NCI-H1105 treated with DMSO at 0.1 percent for 48 hours (cell line): Measurements from ENCODE around the gene CRTAP.
"Not testable (repeated sequence)": the region's sequence is repeated elsewhere in the genome, so short reads cannot be mapped to it uniquely, and the experiment has no call there.

Experiments
- DNase-seq: peaks from one replicate; lab custom pipeline; 2025; lab: John Stamatoyannopoulos, UW

The CRTAP gene

GRCh38 chr3:33141006-33141405 lies 27.2 kb downstream of the CRTAP start:
- no peak for DNase-seq

DNA sequence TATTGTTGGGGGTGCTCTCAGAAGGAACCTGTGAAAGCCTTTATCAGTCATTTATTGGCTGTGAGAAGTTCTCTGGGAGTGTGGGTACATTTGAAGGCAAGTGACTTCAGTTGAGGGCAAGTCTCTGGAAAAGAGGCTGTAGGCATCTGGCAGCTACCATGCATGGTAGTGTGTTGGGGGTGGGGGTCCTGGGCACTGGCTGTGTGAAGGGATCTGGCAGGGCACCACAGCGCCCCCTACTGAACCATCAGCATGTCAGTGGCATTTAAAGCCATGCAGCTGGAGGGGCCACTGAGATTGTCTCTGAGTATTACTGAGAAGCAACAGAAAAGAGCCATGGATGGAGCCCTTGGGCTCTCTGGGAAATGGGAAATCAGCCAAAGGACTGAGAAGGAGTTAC lies 30.6 kb downstream of the CRTAP start:
- no peak for DNase-seq

DNA sequence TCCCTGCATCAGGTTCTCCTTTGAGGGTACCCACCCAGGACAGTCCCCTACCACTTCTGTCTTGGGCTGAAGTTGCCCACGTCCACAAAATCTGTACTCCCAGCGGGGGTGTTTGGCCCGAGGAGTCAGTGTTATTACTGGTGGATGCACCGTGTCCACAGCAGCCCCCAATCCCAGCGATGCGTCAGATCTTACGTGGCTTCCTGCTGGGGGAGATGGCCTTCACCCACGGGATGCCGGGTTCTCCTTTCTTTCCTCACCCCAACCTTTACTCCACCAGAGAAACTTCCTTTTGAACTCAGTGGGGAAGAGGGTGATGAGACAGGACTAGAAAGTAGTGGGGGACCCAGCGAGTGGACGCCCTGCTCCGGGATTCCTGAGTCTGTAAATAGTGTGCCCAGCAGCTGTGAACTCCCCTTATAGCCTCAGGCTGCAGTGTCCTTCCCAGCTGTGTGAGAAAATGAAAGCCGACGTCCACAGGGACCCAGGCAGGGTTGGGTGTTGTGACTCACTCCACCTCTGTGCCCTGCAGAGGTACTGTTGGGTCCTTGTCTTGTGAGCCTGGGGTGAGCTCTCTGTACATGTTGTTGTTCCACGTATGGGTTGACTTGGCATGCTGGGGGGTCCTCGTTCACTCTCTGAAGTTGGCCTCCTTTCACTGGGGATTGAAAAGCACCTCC lies 31.5 kb downstream of the CRTAP start:
- DNase-seq = no peak

DNA sequence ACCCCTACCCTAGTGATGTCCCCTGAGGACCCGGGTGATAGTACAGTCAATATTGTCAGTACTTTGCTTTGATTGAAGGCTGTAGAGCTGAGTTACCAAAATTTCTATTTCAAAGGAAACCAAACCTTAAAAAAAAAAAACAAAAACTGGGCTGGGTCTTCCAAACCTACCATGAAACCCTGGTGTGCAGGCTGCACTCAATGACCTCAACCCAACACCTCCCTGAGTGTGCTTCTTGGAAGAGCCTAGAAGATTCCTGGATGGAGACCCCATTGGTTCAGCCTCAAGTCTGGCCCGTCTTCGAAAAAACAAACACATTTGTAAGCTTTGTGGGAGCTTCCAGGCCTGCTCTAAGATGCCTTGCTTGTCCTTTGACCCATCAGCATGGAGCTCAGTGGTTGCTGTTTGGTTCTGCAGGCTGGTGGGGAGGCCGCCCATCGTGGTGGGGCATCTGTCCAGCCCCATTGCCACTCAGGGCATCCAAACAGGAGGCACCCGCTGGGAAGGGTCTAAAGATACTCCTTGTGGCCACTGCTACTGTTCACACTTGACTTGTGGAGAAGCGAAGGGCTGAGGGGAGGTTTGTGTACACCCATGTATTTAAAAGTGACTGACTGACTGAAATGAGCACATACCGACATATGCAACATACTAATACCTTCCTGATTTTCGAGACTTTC lies 32.2 kb downstream of the CRTAP start:
- DNase-seq = no peak

GRCh38 chr3:33146791-33147445 lies 33.1 kb downstream of the CRTAP start:
- DNase-seq = peak; percentile 11

DNA sequence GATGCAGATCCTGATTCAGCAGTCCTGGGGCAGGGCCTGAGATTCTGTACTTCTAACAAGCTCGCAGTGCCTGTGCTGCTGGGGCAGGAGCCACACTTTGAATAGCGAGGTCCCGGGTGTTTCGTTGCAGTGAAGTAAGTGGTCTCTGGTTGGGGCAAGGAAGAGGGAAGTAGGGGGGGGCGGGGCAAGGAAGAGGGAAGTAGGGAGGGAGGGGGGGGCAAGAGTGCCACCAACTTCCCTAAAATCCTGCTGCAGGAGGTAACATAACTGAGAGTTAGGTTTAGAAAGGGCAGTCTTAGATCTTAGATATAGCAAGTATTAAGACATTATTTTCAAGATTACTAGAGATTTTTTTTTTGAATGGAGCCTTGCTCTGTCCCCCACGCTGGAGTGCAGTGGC lies 35.5 kb downstream of the CRTAP start:
- no peak for DNase-seq

DNA sequence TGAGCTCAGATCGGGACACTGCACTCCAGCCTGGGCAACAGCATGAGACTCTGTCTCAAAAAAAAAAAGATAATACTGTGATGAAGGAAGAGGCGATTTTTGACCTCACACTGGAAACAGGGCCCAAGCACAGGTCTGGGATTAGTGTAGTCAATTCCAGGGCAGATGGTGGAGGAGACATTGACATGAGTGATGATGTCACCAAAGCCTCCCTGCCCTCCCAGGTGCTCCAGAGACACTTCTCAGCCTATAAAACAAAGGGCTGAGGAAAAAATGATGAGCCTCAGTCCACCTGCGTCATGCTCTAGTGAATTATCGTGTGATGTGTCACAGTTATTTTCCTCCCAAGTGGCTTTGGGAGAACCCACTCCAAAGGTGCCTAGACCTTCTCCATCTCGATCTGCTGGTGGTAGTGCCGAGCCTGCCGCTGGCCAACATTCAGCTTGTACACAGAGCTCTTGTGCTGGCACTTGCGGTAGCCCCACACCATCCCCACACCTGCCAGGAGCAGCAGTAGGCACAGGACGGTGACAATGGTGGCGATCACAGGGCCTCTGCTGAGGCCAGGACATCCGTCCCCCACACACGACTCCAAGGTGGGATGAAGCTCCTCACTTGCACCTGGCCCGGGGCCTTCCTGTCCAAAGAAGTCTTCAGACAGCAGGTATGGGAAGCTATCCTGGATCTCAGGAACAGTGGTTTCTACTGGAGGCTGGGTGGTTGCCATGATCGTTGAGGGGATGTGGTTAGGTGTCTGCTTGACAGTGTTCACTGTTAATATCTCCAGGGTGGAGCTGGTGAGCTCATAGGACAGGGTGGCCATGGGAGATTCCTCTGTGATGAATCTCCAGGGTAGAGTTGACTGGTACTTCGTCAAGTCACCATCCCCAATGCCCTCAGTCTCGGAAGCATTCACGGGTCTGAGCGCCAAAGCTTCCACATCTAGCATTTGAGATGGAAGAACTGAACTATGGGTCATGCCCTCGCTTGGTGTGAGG lies 38.8 kb downstream of the CRTAP start:
- no peak for DNase-seq

DNA sequence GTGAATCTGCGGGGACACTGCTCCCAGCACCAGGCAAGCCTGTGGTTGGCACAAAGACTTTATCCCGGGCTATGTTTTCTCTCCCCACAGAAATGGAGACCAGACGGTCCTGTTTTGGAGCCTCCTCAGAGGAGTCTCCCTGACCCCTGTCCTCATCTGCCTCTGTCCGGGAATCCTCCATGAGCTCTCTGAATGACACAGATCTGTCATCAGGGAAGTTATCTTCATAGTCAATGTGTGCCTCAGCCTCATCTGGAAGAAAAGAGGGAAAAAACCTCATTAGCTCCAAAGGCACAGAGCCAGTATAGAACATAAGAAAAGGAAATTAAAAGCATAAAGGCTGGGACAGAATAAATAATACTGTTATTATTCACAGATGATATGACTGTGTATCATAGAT lies 40.0 kb downstream of the CRTAP start:
- DNase-seq = no peak

DNA sequence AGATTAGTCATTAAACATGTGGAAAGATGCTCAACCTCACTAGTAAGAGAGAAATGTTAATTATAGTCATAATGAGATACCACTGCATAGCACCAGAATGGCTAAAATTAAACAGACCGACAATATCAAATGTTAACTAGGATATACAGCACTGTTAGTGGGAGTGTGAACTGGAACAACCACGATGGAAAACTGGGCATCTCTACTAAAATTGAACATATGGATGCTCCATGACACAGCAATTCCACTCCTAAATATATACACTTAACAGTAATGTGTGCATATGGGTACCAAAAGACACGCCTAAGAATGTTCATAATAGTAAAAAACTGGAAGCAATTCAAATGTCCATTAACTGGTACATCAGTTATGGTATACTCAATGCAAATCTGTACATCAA lies 41.5 kb downstream of the CRTAP start:
- no peak for DNase-seq

DNA sequence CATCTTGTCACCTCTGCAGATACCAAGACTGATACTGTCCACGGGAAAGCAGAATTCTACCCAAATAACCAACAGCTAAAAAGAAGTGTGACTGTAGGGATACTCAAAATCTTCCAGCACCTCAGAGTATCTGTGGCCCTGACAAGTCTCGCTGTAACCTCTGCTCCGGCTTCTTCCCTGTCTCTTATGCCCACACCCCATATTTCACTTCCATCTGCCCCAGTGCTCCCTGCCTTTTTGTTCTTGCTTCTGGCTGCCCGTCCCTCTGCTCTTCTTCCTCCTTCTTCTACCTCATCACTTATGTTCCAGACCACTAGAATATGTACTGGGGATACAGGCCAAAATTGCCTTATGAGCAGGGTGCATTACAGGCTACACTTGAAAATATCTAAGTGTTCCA lies 45.4 kb downstream of the CRTAP start:
- no peak for DNase-seq

DNA sequence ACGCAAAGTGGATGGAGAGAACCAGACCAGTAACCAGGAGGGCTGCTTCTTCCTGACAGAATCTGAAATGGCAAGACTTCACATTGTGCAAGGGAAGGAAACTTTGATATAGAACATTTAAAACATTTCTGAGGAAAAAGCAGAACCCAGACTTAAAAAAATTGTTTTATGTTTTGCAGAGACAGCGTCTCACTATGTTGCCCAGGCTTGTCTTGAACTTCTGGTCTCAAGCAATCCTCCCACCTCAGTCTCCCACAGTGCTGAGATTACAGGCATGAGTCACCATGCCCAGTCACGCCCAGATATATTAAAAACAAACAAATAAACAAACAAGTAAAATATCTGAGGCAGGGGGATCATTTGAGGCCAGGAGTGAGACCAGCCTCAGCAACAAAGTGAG lies 46.2 kb downstream of the CRTAP start:
- DNase-seq = no peak

DNA sequence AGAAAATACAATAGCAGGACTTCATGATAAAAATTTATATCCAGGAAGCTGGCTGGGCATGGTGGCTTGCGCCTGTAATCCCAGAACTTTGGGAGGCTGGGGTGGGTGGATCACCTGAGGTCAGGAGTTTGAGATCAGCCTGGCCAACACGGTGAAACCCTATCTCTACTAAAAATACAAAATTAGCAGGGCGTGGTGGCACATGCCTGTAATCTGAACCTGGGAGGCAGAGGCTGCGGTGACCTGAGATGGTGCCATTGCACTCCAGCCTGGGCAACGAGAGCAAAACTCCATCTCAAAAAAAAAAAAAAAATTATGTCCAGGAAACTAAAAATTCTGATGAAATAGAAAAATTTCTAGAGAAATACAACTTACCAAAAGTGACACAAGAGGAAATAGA lies 48.8 kb downstream of the CRTAP start:
- DNase-seq = not testable (repeated sequence)

- no peak for DNase-seq
These were observed 51.6 kb downstream of the CRTAP start for GRCh38 chr3:33165372-33165771.

GRCh38 chr3:33166095-33166494 lies 52.3 kb downstream of the CRTAP start:
- DNase-seq = no peak

DNA sequence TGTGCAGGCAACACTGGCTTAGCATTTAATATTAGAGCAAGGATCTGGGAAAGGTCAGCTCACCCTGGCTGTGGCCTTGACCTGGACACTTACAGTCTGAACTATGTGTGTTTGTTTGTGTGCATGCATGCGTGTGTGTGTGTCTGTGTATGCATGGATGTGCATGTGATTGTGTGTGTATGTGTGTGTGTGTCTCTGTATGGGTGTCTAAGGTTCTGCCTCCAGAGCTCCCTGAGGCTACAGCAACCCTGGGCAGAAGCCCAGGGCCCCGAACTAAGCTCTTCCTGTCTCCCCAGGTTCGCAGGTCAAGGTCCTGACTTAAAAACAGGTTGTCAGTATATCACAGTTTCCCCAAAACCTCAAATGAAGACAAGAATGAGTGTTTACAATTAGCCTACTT lies 53.5 kb downstream of the CRTAP start:
- no peak for DNase-seq

GRCh38 chr3:33167716-33168336 lies 54.0 kb downstream of the CRTAP start:
- no peak for DNase-seq

DNA sequence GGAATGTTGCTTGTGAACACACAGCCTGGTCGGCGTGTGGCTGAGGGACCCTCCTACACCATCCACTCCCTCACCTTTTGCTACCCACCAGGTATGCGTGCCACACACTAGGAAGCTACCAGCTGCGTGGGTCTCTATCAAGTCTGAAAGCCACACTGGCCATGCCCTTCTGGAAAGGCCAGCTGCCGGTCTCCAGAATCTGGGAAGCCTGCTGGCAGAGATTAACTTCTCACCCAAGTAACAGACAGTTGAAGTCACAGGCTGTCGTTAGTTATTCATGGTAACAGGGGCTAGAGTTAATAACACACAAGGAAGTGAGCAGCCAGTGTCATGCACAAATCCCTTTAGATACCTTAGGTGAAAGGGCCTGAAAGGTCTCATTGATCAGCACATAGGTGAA lies 56.7 kb downstream of the CRTAP start:
- DNase-seq = no peak

- no peak for DNase-seq
These were observed 57.8 kb downstream of the CRTAP start for GRCh38 chr3:33171580-33171979.

DNA sequence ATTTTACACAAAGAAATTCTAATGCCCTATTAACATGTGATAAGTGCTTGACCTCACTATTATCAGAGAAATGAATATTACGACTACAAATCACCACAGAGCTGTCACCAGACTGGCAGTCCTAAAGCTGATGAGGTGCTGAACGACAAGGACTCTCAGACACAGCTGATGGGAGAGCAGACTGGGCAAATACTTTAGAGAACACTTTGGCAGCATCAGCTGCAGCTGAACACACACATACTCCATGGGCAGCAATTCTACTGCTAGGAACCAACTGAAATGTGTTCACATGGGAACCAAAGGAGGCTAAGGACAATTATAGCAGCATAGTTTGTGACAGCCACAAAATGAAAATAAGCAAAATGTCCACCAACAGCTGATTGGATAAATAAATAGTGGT lies 59.3 kb downstream of the CRTAP start:
- DNase-seq = peak; percentile 40

DNA sequence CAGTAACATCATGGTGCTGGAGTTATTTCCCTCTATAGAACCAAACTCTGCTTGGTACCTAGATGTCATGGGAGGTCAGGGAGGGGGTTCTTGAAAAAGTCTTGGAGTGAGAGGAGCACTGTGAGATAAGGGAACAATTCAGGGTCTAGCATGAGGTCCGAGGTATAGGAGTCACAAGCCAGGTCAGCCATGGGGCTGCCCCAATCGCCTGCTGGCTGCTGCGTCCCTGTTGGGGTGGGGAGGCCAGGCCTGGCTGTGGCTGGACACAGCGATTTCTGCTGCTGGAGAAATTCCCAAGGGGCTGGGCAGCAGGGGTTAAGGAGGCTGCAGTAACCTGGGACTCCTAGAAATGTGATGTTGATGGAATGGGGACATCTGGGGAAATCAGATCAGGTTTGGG lies 59.9 kb downstream of the CRTAP start:
- no peak for DNase-seq

DNA sequence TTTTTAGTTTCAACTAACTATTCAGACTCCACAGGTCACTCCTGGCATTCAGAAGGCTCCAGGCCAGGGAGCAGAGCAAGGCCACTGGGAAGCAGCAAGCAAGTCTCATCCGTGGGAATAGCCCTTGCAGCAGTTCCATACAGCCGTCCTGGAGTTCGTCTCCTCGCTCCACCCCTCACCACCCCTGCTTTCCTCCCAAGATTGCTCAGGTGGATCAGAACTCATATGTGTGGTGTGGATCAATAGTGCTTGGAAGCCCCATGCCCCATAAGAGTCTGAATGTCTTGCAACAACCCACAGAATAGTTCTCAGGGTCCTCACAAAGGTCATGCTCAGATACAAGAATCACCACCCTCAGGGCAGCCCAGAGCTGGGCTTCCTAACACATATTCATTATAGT lies 60.3 kb downstream of the CRTAP start:
- no peak for DNase-seq
